ENCODE measurements around the gene BUB3.

DNA sequence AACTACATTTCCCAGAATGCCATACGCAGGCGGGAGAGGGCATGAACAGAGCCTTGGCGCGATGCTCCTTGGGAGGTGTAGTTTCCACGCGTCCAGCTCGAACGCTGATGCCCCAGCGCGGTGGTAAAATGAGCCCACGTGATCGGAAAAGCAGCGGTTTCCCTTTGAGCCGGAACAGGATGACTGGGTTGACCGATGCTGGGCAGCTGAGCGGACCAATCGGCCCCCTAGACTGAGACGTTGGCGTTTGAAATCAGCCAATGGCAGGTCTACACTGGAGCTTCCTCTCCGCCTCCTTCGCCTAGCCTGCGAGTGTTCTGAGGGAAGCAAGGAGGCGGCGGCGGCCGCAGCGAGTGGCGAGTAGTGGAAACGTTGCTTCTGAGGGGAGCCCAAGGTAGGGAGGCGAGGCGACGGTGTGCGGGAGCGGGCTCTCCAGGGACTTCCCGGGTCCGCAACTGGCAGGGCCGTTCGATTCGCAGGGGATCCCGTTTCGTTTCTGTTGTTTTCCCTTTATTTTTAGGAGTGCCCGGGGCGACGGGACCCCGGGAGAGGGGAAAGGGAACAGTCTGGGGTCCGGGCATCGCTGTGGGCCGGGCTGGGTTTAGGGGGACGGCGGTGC lies at the start of gene BUB3:
- TF ChIP-seq, protein P1, sequence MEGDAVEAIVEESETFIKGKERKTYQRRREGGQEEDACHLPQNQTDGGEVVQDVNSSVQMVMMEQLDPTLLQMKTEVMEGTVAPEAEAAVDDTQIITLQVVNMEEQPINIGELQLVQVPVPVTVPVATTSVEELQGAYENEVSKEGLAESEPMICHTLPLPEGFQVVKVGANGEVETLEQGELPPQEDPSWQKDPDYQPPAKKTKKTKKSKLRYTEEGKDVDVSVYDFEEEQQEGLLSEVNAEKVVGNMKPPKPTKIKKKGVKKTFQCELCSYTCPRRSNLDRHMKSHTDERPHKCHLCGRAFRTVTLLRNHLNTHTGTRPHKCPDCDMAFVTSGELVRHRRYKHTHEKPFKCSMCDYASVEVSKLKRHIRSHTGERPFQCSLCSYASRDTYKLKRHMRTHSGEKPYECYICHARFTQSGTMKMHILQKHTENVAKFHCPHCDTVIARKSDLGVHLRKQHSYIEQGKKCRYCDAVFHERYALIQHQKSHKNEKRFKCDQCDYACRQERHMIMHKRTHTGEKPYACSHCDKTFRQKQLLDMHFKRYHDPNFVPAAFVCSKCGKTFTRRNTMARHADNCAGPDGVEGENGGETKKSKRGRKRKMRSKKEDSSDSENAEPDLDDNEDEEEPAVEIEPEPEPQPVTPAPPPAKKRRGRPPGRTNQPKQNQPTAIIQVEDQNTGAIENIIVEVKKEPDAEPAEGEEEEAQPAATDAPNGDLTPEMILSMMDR (IDR thresholded peaks at IDR 0.05; ENCODE audit: low read depth, low read length), result no peak
- peak; percentile 98 for TF ChIP-seq POLR2A (IDR thresholded peaks at IDR 0.05; ENCODE audit: extremely low read depth, insufficient read length)
